Astrocyte (in vitro differentiated cells and primary cell): Measurements from ENCODE around the gene KRT72. TPM values are rescaled to one million over a fixed set of nuclear protein-coding genes. Genes with fewer than 3 reads are reported as not detected.

Source experiments
- DNase-seq: peaks from one replicate; pipeline ENCODE4 v3.0.0-alpha.2; 2010; ENCODE audit warnings: low read depth
- FAIRE-seq: peaks from 2 replicates; lab custom pipeline; 2011; peaks lifted over from hg19 to GRCh38; lab: Jason Lieb, UNC
- H2AFZ ChIP-seq: 2 replicates; pipeline ENCODE4 v1.6.0; 2012; ENCODE audit warnings: low read depth, low read length, inconsistent platforms
- H3K27ac ChIP-seq: 2 replicates; pipeline ENCODE4 v1.5.1; 2011; ENCODE audit warnings: low read depth, low read length, inconsistent platforms
- H3K27me3 ChIP-seq: 2 replicates; pipeline ENCODE4 v1.6.0; 2011; ENCODE audit warnings: low read length, inconsistent platforms; ENCODE audit not compliant: insufficient read depth
- H3K36me3 ChIP-seq: 2 replicates; pipeline ENCODE4 v1.5.1; 2011; ENCODE audit warnings: low read length, inconsistent platforms; ENCODE audit not compliant: insufficient read depth
- H3K4me1 ChIP-seq: 2 replicates; pipeline ENCODE4 v1.5.1; 2011; ENCODE audit warnings: low read length, inconsistent platforms; ENCODE audit not compliant: insufficient read depth
- H3K4me2 ChIP-seq: 2 replicates; pipeline ENCODE4 v1.6.0; 2012; ENCODE audit warnings: low read length, inconsistent platforms
- H3K4me3 ChIP-seq: 2 replicates; pipeline ENCODE4 v1.5.1; 2011; ENCODE audit warnings: low read depth, mild to moderate bottlenecking, low read length, inconsistent platforms; ENCODE audit not compliant: insufficient read depth
- H3K79me2 ChIP-seq: 2 replicates; pipeline ENCODE4 v1.6.0; 2012; ENCODE audit warnings: mild to moderate bottlenecking, low read length, inconsistent platforms; ENCODE audit not compliant: insufficient read depth
- H3K9ac ChIP-seq: 2 replicates; pipeline ENCODE4 v1.6.0; 2012; ENCODE audit warnings: mild to moderate bottlenecking, low read length, inconsistent platforms
- H3K9me3 ChIP-seq: 2 replicates; pipeline ENCODE4 v1.5.1; 2012; ENCODE audit warnings: low read depth, mild to moderate bottlenecking, low read length, inconsistent platforms; ENCODE audit not compliant: insufficient read depth
- H4K20me1 ChIP-seq: 2 replicates; pipeline ENCODE4 v1.6.0; 2012; ENCODE audit warnings: low read length, inconsistent platforms; ENCODE audit not compliant: insufficient read depth
- H3K27ac Mint-ChIP-seq: one replicate; pipeline ENCODE4 v1.8.0; 2021; ENCODE audit warnings: mild to moderate bottlenecking, mixed read lengths; ENCODE audit not compliant: unreplicated experiment
- H3K27me3 Mint-ChIP-seq: one replicate; pipeline ENCODE4 v1.8.0; 2021; ENCODE audit warnings: low read depth, mixed read lengths; ENCODE audit not compliant: unreplicated experiment
- H3K36me3 Mint-ChIP-seq: one replicate; pipeline ENCODE4 v1.8.0; 2021; ENCODE audit warnings: low read depth, mixed read lengths; ENCODE audit not compliant: unreplicated experiment
- H3K4me1 Mint-ChIP-seq: one replicate; pipeline ENCODE4 v1.8.0; 2021; ENCODE audit warnings: low read depth, mixed read lengths; ENCODE audit not compliant: unreplicated experiment
- H3K4me3 Mint-ChIP-seq: one replicate; pipeline ENCODE4 v1.8.0; 2021; ENCODE audit warnings: mild to moderate bottlenecking, moderate library complexity, mixed read lengths; ENCODE audit not compliant: unreplicated experiment
- H3K9me3 Mint-ChIP-seq: one replicate; pipeline ENCODE4 v1.8.0; 2021; ENCODE audit warnings: mild to moderate bottlenecking, mixed read lengths; ENCODE audit not compliant: unreplicated experiment
- EZH2 ChIP-seq: IDR thresholded peaks from 2 replicates; pipeline ENCODE4 v1.6.1; 2012; ENCODE audit warnings: mild to moderate bottlenecking, low read length, inconsistent platforms; ENCODE audit not compliant: insufficient read depth
- total RNA-seq: library from RNA; stranded (reverse); gene quantifications from 2 replicates; pipeline ENCODE4 v1.2.1, GENCODE V29; 2021
- TF ChIP-seq, protein P1 (sequence below): IDR thresholded peaks from 2 replicates; pipeline ENCODE4 v1.5.1; 2011; ENCODE audit warnings: low read depth, mild to moderate bottlenecking, inconsistent platforms, low read length, moderate library complexity; ENCODE audit not compliant: insufficient read depth

Gene KRT72
- total RNA-seq, 1 donor from 2014 or later = not detected

DNA sequence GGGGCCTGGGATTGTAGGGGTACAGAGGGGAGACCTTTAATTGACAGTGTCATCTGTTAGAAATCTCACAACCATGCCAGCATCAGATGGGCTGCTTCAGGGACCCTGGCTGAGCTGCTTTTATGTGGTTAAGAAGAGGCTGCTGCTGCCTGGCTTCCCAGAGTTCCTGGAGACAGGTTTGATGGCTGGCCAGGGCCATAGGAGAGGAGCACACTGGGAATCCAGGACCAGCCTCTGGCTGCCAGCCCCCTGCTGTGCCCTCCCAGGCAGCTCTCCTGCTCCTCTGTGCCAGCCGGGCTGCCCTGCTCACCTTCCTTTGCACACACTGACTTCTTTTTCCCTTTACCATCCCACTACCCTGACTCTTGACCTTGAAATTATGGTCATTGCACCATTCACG, 17.6 kb upstream of the KRT72 start:
- Histone ChIP-seq H3K36me3 (no peaks in the 10 kb centered on the region), H3K27ac (no peak overlapping the region), H3K9ac (no peak overlapping the region), H3K79me2 (no peaks in the 10 kb centered on the region), H3K4me2 (no peak overlapping the region), H2AFZ (no peak overlapping the region), H3K9me3 (no peaks in the 10 kb centered on the region), H3K27me3 (peaks cover 4% of the 10 kb centered on the region), H3K4me3 (no peak overlapping the region), H4K20me1 (no peaks in the 10 kb centered on the region), H3K4me1 (no peaks in the 10 kb centered on the region)
- Mint-ChIP-seq H3K27ac (no peak overlapping the region), H3K4me3 (no peak overlapping the region), H3K27me3 (peaks cover 49% of the 10 kb centered on the region), H3K4me1 (peaks cover 6% of the 10 kb centered on the region), H3K9me3 (no peaks in the 10 kb centered on the region), H3K36me3 (no peaks in the 10 kb centered on the region)
- FAIRE-seq (no peak), DNase-seq (no peak)
- no peak for TF ChIP-seq EZH2
- TF ChIP-seq, protein P1, sequence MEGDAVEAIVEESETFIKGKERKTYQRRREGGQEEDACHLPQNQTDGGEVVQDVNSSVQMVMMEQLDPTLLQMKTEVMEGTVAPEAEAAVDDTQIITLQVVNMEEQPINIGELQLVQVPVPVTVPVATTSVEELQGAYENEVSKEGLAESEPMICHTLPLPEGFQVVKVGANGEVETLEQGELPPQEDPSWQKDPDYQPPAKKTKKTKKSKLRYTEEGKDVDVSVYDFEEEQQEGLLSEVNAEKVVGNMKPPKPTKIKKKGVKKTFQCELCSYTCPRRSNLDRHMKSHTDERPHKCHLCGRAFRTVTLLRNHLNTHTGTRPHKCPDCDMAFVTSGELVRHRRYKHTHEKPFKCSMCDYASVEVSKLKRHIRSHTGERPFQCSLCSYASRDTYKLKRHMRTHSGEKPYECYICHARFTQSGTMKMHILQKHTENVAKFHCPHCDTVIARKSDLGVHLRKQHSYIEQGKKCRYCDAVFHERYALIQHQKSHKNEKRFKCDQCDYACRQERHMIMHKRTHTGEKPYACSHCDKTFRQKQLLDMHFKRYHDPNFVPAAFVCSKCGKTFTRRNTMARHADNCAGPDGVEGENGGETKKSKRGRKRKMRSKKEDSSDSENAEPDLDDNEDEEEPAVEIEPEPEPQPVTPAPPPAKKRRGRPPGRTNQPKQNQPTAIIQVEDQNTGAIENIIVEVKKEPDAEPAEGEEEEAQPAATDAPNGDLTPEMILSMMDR = no peak

DNA sequence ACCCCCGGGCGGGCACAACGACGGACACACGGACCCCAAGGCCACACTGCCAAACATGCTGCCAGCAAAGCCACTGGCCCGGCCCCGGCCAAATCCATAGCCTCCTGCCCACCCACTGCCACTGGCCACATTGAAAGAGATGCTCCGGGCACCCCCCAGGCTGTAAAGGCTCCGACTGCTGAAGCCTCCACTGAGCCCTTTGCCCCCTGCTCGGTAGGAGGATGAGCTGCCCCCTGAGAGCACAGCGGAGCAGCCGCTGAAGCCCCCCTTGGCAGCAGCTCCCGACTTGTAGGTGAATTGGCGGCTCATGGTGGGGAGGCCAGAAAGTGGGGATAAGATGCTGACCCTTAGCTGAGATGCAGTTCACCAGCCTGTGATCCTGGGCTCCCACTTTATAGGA, 17.0 kb upstream of the KRT72 start, which contains the start of gene KRT73:
KRT73 (minus strand) TSS at position 344 of the 400 bp plus-strand sequence; CDS start at position 309, 35 bp downstream.
- Mint-ChIP-seq H3K36me3 (no peaks in the 10 kb centered on the region), H3K27ac (no peak within 1 kb of the TSS), H3K27me3 (peaks cover 55% of the 10 kb centered on the region), H3K9me3 (no peaks in the 10 kb centered on the region), H3K4me3 (no peak within 1 kb of the TSS), H3K4me1 (peaks cover 6% of the 10 kb centered on the region)
- Histone ChIP-seq H3K9ac (no peak within 1 kb of the TSS), H3K27me3 (peaks cover 4% of the 10 kb centered on the region), H3K4me2 (no peak within 1 kb of the TSS), H3K36me3 (no peaks in the 10 kb centered on the region), H3K79me2 (no peaks in the 10 kb centered on the region), H3K9me3 (no peaks in the 10 kb centered on the region), H4K20me1 (no peaks in the 10 kb centered on the region), H2AFZ (no peak within 1 kb of the TSS), H3K4me1 (no peaks in the 10 kb centered on the region), H3K4me3 (no peak within 1 kb of the TSS), H3K27ac (no peak within 1 kb of the TSS)
- DNase-seq (no peak), FAIRE-seq (no peak)
- TF ChIP-seq, protein P1 = no peak

DNA sequence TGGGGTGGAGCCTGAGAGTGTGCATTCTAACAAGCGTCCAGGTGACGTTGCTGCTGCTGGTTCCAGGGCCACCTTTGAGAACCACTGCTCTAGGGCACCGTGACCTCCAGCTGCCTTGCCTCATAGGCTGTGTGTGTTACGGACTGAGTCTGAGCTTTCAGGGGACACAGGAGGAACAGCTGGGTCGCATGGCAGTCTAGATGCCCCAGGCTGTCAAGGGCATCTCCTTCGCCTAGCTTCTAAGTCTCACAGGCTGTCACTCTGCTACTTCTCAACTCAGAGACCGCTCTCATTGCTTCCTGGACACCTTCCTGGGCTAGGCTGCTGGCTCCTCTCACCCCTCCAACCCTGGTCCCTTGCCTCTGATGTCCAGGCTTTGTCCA, 16.1 kb upstream of the KRT72 start:
- H3K27me3 ChIP-seq = peaks cover 5% of the 10 kb centered on the region

More for the DNA sequence above, 16.1 kb upstream of the KRT72 start:
- H3K4me2 ChIP-seq = no peak overlapping the region
- no peaks in the 10 kb centered on the region for H3K36me3 ChIP-seq
- no peaks in the 10 kb centered on the region for H4K20me1 ChIP-seq
- Mint-ChIP-seq H3K4me1 (peaks cover 6% of the 10 kb centered on the region), H3K27ac (no peak overlapping the region), H3K4me3 (no peak overlapping the region), H3K27me3 (peaks cover 62% of the 10 kb centered on the region), H3K36me3 (no peaks in the 10 kb centered on the region), H3K9me3 (no peaks in the 10 kb centered on the region)
- DNase-seq (no peak), FAIRE-seq (no peak)
- H3K9me3 ChIP-seq = no peaks in the 10 kb centered on the region
- H3K79me2 ChIP-seq = no peaks in the 10 kb centered on the region
- H2AFZ ChIP-seq = no peak overlapping the region
- H3K4me3 ChIP-seq = no peak overlapping the region
- TF ChIP-seq, protein P1 = no peak
- no peak for TF ChIP-seq EZH2
- H3K27ac ChIP-seq = no peak overlapping the region
- no peaks in the 10 kb centered on the region for H3K4me1 ChIP-seq
- no peak overlapping the region for H3K9ac ChIP-seq
